ENCODE measurements around the gene PCAT6. TPM values are rescaled to one million over a fixed set of nuclear protein-coding genes. Genes with fewer than 3 reads are reported as not detected.
"Not testable (repeated sequence)": the region's sequence is repeated elsewhere in the genome, so short reads cannot be mapped to it uniquely, and the experiment has no call there.

The PCAT6 gene
- not detected in 2 replicates for total RNA-seq (2014; rRNA removed; shearing (Covaris generic))

- DNase-seq (ENCODE audit: low spot score), result peak; percentile 94
Measured at GRCh38 chr1:202810615-202811295, at the start of gene PCAT6. PCAT6 (plus strand) TSS chr1:202810954.

DNA sequence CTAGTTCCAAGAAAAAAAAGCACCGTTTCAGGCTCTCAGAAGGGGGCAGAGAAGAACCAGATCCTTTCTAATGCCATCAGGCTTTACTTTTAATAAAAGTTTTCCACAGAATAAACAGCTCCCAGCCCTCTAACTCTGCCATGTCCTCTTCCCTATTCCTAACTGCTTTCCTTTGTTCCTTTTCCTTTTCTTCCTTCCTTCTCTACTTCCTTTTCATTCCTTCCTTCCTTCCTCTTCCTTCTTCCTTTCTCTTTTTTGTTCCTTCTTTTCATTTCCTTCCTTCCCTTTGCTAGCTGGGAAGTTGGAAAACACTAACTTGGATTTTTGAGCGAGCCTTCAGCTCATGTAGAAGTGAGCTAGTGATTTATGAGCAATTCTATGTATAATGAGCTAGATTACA is 48.7 kb upstream of the PCAT6 start:
- no peak for DNase-seq (ENCODE audit: low spot score)

GRCh38 chr1:202765721-202766120 is 45.0 kb upstream of the PCAT6 start:
- DNase-seq (ENCODE audit: low spot score), result no peak

DNA sequence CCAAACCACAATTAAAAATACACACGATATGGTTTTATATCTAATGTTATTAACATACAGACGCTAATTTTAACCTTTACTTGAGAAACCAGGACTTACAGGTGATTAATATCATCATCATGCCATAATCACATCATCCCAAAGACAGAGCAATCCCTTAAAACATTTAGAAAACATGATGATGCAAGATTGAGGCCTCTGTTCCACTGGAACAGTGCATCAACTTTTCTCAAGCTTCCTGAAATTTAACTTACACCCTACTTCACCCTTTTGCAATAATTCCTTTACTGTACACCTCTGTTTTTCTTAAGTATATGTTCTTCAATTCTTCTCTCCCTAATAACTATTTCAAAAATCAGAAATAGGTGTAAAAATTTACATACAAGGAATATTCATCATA is 40.6 kb upstream of the PCAT6 start:
- DNase-seq (ENCODE audit: low spot score), result no peak

GRCh38 chr1:202781180-202781579 is 29.6 kb upstream of the PCAT6 start:
- no peak for DNase-seq (ENCODE audit: low spot score)

DNA sequence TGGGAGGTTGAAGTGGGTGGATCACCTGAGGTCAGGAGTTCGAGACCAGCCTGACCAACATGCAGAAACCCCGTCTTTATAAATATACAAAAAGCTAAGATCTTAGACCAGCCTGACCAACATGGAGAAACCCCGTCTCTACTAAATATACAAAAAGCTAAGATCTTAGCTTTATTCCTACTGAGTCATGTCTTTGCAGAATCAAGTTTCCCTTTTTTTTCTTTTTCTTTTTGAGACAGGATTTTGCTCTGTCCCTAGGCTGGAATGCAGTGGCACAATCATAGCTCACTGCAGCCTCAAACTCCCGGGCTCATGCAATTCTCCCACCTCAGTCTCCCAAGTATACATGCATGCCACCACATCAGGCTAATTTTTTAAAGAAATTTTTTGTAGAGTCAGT is 23.9 kb upstream of the PCAT6 start:
- no peak for DNase-seq (ENCODE audit: low spot score)

- DNase-seq (ENCODE audit: low spot score), result no peak
Measured at GRCh38 chr1:202788800-202789199, 22.0 kb upstream of the PCAT6 start.

GRCh38 chr1:202791077-202791747 is 19.5 kb upstream of the PCAT6 start:
- peak; percentile 27 for DNase-seq (ENCODE audit: low spot score)

DNA sequence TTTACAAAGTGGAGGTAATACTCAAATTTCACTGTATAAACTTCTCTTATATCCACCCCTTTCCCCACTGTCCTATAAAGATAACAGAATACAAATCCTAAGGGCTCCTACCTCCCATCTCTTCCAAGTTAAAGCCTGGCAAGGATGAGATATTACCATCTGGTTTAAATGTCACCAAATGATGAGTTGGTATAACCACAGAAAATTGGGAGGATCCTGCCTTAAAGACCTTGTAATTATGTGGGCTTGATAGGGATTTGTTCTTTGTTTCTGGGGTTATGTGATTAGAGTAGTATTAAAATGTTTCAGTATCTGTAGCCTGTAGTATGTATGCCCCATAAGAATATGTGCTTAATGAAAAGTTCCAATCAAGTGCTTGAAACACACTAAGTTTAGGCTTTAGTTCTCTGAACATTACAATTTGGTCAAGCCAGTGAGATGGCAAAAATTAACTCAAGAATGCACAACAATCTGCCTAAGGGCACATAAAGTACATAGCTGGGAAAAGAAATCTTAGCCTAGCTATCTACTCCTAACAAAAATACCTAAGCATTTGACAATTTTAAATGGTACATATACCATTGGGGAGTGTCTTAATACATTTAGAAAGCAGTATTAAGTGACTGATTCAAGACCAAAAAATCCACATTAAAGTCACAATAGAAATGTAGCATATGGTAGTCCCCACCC is 16.6 kb upstream of the PCAT6 start:
- no peak for DNase-seq (ENCODE audit: low spot score)

DNA sequence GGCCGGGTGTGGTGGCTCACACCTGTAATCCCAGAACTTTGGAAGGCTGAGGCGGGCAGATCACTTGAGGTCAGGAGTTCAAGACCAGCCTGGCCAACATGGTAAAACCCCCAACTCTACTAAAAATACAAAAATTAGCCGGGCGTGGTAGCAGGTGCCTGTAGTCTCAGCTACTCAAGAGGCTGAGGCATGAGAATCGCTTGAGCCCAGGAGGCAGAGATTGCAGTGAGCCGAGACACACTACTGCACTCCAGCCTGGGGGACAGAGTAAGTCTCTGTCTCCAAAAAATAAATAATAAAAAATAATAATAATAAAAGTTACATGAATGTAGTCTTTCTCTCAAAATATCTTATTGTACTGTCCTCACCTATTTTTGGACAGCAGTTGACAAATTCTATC is 15.8 kb upstream of the PCAT6 start:
- DNase-seq (ENCODE audit: low spot score), result not testable (repeated sequence)

DNA sequence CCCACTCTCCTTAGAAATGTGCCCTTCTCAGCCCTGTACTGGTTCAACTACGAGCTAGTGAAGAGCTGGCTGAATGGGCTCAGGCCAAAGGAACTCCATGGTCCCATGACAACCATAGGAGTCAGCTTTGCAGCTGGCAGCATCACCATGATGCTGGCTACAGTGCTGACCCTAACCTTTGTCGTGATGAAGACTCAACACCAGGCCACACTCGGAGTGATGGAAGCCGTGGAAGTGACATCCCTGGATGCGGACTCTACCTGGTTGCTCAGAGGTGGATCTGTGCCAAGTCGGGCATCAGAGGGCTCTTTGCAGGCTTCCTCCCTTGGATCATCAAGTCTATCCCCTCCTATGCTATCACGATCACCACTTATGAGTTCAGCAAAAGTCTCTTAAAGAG is 14.1 kb upstream of the PCAT6 start:
- no peak for DNase-seq (ENCODE audit: low spot score)

DNA sequence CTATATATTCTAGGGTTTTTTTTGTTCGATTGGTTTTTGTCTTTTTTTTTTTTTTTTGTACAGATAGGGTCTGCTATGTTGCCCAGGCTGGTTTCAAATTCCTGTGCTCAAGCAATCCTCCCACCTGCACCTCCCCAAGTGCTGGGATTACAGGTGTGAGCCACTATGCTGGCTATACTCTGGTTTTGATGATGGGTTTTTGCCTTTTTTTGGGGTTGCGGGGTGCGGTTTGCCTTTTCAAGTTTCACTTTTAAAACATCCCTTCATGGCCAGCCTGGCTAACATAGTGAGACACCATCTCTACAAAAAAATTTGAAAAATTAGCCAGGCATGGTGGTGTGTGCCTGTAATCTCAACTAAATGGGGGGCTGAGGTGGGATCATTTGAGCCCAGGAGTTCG is 12.5 kb upstream of the PCAT6 start:
- no peak for DNase-seq (ENCODE audit: low spot score)

- no peak for DNase-seq (ENCODE audit: low spot score)
Measured at GRCh38 chr1:202798792-202799331, 11.9 kb upstream of the PCAT6 start.

DNA sequence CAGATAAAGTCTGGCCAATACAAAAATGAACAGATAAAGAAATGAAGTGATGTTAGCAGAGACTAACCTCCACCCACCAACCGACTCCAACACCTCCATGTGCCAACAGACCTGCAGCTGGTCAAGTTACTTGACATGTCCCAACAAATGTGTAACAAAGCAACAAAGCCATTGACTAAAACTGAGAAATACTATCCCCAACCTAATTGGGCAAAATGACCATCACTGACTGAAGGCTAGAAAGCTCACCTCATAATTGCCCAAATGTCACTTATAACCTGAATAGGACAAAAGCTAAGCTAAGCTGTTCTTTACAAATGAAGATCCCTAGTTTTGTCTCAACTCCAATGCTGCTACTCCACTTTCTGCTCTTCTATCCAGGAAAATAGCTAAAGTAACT is 10.0 kb upstream of the PCAT6 start:
- DNase-seq (ENCODE audit: low spot score), result no peak

DNA sequence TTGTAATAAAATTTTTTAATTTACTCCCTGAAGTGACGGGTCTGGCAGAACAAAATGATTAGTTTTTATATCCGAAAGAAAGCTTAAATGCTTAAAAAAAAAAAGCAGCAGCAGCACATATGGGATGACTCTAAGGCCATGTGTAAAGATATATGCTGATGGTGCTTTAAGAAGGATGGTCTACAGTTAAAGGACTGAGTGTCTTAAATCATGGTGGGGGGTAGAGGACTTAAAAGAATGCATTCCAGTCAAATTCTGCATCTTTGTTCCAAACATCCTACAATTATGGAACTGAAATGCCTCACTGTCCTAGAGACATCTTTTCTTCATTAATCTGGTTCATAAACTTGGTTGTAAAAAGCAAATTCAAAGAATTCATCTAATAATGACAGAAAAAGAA is 9.6 kb upstream of the PCAT6 start:
- DNase-seq (ENCODE audit: low spot score), result no peak

DNA sequence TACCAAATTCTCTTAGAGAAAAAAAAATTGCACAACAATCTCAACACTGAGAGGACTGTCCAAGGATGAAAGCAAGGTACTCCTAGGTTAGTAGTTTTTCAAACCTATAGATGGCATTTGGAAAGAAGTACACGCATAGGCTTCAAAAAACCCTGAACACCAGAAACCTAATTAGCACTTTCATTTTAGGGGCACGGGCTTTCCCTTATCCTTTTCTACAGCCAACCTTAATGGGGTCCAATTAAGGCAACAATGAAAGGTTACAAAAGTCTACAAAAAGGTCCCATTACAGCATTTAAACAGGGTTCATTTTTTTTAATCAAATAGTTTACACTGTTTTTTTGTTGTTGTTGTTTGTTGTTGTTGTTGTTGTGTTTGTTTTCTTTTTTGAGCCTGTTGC is 8.7 kb upstream of the PCAT6 start:
- DNase-seq (ENCODE audit: low spot score), result no peak

DNA sequence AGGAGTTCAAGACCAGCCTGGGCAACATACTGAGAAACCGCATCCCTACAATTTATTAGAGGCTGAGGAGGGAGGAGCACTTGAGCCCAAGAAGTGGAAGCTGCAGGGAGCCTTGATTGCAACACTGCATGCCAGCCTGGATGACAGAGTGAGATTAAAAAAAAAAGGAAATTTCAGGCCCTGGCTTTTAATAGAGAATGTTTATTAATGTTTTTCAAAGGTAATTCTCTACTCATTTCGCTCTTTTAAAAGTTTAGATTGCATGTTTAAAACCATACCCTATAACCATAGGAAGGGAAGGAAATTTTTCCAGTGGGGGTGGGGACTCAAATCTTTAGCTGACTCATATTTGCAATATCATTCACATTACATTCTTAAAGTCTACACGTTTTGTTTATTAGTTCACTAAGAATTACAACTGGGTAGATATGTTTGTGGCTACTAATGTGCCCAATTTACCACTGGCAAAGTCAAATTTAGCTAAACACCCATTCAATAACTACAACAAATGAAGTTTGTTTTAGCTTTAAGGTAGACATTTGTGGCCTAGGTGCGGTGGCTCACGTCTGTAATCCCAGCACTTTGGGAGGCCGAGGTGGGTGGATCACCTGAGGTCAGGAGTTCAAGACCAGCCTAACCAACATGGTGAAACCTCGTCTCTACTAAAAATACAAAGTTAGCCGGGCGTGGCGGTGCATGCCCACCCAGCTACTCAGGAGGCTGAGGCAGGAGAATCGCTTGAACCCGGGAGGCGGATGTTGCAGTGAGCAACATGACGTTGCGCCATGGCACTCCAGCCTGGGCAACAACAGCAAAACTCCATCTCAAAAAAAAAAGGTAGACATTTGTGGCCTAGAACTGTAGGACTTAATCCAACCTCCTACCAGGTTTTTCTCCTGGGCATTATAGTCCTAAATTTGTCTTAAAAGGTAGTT is 7.5 kb upstream of the PCAT6 start:
- no peak for DNase-seq (ENCODE audit: low spot score)

- no peak for DNase-seq (ENCODE audit: low spot score)
Measured at GRCh38 chr1:202804126-202804525, 6.6 kb upstream of the PCAT6 start.

DNA sequence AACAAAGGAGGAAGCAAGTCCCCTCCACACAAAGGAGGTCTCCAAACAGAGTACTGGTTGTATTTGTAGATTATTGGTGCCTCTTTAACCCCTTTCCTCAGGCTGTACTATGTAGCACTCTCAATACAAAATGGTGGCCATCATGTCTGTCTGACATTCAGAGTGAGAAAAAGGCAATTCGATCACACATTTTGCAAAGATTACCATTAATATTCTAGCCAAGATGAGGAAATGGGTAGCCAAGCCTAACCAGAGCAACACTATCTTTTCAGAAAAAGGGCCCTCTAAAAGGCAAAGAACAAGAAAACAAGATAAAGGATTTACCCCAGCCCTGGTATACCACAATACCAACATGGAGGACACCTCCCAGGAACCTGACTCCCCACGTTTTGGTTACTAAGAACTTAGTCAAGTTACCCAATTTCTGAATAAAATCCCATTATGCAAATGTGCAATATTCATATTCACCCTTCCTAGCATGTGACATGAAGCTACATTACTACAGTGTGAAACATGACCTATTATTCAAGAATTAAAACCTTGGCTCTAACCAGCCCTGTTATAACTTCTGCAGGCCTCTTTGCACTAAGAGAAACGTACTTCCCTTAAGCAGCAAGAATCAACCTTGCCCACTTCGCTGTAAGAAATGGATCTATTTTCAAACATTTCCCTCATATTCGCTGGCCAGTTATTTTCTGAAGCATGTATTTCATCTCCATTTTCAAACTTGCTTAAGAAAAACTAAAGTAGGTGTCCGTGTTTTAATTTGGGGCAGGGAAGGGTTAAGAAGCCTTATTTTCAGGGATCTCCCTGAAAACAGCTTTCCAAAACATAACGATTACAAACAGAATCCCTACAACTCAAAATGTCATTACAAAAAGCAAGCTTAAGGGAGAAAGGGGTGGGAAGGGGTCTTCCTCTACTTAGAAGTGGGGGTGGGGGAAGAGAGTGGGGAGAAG is 4.6 kb upstream of the PCAT6 start:
- no peak for DNase-seq (ENCODE audit: low spot score)

DNA sequence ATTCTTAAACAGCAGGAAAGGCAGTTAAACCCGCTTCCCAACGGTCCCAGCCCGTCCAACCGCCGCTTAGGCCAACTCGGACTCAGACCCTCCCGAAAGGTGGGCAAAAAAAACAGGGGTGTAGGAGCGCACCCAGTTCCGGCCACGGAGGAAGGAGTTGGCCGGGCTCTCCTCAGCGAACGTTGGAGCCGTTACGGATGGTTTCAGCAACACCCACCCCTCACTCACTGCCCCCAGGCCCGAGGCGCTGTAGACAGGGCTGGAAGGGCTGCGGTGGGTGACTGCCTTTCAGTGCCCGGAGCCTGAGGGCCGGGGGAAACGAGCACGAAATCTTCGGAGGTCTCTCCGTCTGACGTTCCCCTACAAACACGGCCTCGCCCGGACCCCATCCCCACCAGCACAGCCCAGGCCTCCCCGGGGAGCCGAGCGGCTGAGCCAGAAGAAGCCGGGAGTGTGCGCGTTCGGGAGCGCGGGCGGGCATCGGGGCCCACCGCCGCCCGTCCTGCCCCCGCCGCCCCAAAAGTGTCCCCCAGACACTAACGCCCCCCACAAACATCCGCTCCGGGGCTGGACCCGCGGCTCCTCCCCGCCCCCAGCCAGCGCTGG is 3.8 kb upstream of the PCAT6 start:
- DNase-seq (ENCODE audit: low spot score), result peak; percentile 31
